Astrocyte (in vitro differentiated cells and primary cell): ENCODE results near the gene TRAF3IP3. TPM values are rescaled to one million over a fixed set of nuclear protein-coding genes. Genes with fewer than 3 reads are reported as not detected.

Source experiments
- DNase-seq: peaks from one replicate; pipeline ENCODE4 v3.0.0-alpha.2; 2010; ENCODE audit warnings: low read depth
- FAIRE-seq: peaks from 2 replicates; lab custom pipeline; 2011; peaks lifted over from hg19 to GRCh38; lab: Jason Lieb, UNC
- H2AFZ ChIP-seq: 2 replicates; pipeline ENCODE4 v1.6.0; 2012; ENCODE audit warnings: low read depth, low read length, inconsistent platforms
- H3K27ac ChIP-seq: 2 replicates; pipeline ENCODE4 v1.5.1; 2011; ENCODE audit warnings: low read depth, low read length, inconsistent platforms
- H3K27me3 ChIP-seq: 2 replicates; pipeline ENCODE4 v1.6.0; 2011; ENCODE audit warnings: low read length, inconsistent platforms; ENCODE audit not compliant: insufficient read depth
- H3K36me3 ChIP-seq: 2 replicates; pipeline ENCODE4 v1.5.1; 2011; ENCODE audit warnings: low read length, inconsistent platforms; ENCODE audit not compliant: insufficient read depth
- H3K4me1 ChIP-seq: 2 replicates; pipeline ENCODE4 v1.5.1; 2011; ENCODE audit warnings: low read length, inconsistent platforms; ENCODE audit not compliant: insufficient read depth
- H3K4me2 ChIP-seq: 2 replicates; pipeline ENCODE4 v1.6.0; 2012; ENCODE audit warnings: low read length, inconsistent platforms
- H3K4me3 ChIP-seq: 2 replicates; pipeline ENCODE4 v1.5.1; 2011; ENCODE audit warnings: low read depth, mild to moderate bottlenecking, low read length, inconsistent platforms; ENCODE audit not compliant: insufficient read depth
- H3K79me2 ChIP-seq: 2 replicates; pipeline ENCODE4 v1.6.0; 2012; ENCODE audit warnings: mild to moderate bottlenecking, low read length, inconsistent platforms; ENCODE audit not compliant: insufficient read depth
- H3K9ac ChIP-seq: 2 replicates; pipeline ENCODE4 v1.6.0; 2012; ENCODE audit warnings: mild to moderate bottlenecking, low read length, inconsistent platforms
- H3K9me3 ChIP-seq: 2 replicates; pipeline ENCODE4 v1.5.1; 2012; ENCODE audit warnings: low read depth, mild to moderate bottlenecking, low read length, inconsistent platforms; ENCODE audit not compliant: insufficient read depth
- H4K20me1 ChIP-seq: 2 replicates; pipeline ENCODE4 v1.6.0; 2012; ENCODE audit warnings: low read length, inconsistent platforms; ENCODE audit not compliant: insufficient read depth
- H3K27ac Mint-ChIP-seq: one replicate; pipeline ENCODE4 v1.8.0; 2021; ENCODE audit warnings: mild to moderate bottlenecking, mixed read lengths; ENCODE audit not compliant: unreplicated experiment
- H3K27me3 Mint-ChIP-seq: one replicate; pipeline ENCODE4 v1.8.0; 2021; ENCODE audit warnings: low read depth, mixed read lengths; ENCODE audit not compliant: unreplicated experiment
- H3K36me3 Mint-ChIP-seq: one replicate; pipeline ENCODE4 v1.8.0; 2021; ENCODE audit warnings: low read depth, mixed read lengths; ENCODE audit not compliant: unreplicated experiment
- H3K4me1 Mint-ChIP-seq: one replicate; pipeline ENCODE4 v1.8.0; 2021; ENCODE audit warnings: low read depth, mixed read lengths; ENCODE audit not compliant: unreplicated experiment
- H3K4me3 Mint-ChIP-seq: one replicate; pipeline ENCODE4 v1.8.0; 2021; ENCODE audit warnings: mild to moderate bottlenecking, moderate library complexity, mixed read lengths; ENCODE audit not compliant: unreplicated experiment
- H3K9me3 Mint-ChIP-seq: one replicate; pipeline ENCODE4 v1.8.0; 2021; ENCODE audit warnings: mild to moderate bottlenecking, mixed read lengths; ENCODE audit not compliant: unreplicated experiment
- EZH2 ChIP-seq: IDR thresholded peaks from 2 replicates; pipeline ENCODE4 v1.6.1; 2012; ENCODE audit warnings: mild to moderate bottlenecking, low read length, inconsistent platforms; ENCODE audit not compliant: insufficient read depth
- total RNA-seq: library from RNA; stranded (reverse); gene quantifications from 2 replicates; pipeline ENCODE4 v1.2.1, GENCODE V29; 2021
- TF ChIP-seq, protein P1 (sequence below): IDR thresholded peaks from 2 replicates; pipeline ENCODE4 v1.5.1; 2011; ENCODE audit warnings: low read depth, mild to moderate bottlenecking, inconsistent platforms, low read length, moderate library complexity; ENCODE audit not compliant: insufficient read depth

Gene TRAF3IP3
- total RNA-seq, 1 donor from 2014 or later = not detected

- peak within 1 kb of the TSS; percentile 98 for H3K4me3 ChIP-seq
- H3K4me1 ChIP-seq = peaks cover 20% of the 10 kb centered on the region
- Mint-ChIP-seq H3K4me3 (peak within 1 kb of the TSS; percentile 95), H3K27ac (peak within 1 kb of the TSS; percentile 83), H3K36me3 (peaks cover 2% of the 10 kb centered on the region), H3K27me3 (no peaks in the 10 kb centered on the region), H3K4me1 (peaks cover 15% of the 10 kb centered on the region), H3K9me3 (no peaks in the 10 kb centered on the region)
- H3K9me3 ChIP-seq = no peaks in the 10 kb centered on the region
- H3K27me3 ChIP-seq = no peaks in the 10 kb centered on the region
- peaks cover 31% of the 10 kb centered on the region for H3K79me2 ChIP-seq
- peak within 1 kb of the TSS; percentile 92 for H2AFZ ChIP-seq
- peak; percentile 98 for FAIRE-seq
- H3K9ac ChIP-seq = peak within 1 kb of the TSS; percentile 88
- H3K4me2 ChIP-seq = peak within 1 kb of the TSS; percentile 91
- TF ChIP-seq, protein P1, sequence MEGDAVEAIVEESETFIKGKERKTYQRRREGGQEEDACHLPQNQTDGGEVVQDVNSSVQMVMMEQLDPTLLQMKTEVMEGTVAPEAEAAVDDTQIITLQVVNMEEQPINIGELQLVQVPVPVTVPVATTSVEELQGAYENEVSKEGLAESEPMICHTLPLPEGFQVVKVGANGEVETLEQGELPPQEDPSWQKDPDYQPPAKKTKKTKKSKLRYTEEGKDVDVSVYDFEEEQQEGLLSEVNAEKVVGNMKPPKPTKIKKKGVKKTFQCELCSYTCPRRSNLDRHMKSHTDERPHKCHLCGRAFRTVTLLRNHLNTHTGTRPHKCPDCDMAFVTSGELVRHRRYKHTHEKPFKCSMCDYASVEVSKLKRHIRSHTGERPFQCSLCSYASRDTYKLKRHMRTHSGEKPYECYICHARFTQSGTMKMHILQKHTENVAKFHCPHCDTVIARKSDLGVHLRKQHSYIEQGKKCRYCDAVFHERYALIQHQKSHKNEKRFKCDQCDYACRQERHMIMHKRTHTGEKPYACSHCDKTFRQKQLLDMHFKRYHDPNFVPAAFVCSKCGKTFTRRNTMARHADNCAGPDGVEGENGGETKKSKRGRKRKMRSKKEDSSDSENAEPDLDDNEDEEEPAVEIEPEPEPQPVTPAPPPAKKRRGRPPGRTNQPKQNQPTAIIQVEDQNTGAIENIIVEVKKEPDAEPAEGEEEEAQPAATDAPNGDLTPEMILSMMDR = peak; percentile 82
- no peak for TF ChIP-seq EZH2
- DNase-seq = peak; percentile 96
- H4K20me1 ChIP-seq = no peaks in the 10 kb centered on the region
- peak within 1 kb of the TSS; percentile 89 for H3K27ac ChIP-seq
- H3K36me3 ChIP-seq = peaks cover 11% of the 10 kb centered on the region
Observed at GRCh38 chr1:209827384-209828262, 71.8 kb downstream of the TRAF3IP3 start, which contains the start of gene UTP25. Gene UTP25, plus strand, starts transcription at chr1:209827972. Its CDS starts 92 bp downstream, at chr1:209828064.

- H3K9ac ChIP-seq = no peak overlapping the region
- peak overlapping the region; percentile 91 for H3K4me2 ChIP-seq
- H3K27ac ChIP-seq = no peak overlapping the region
Observed at GRCh38 chr1:209829716-209830115, 73.9 kb downstream of the TRAF3IP3 start.

More at GRCh38 chr1:209829716-209830115, 73.9 kb downstream of the TRAF3IP3 start:
- DNase-seq (no peak), FAIRE-seq (no peak)
- Histone ChIP-seq H3K4me3 (no peak overlapping the region), H3K79me2 (peaks cover 37% of the 10 kb centered on the region), H3K9me3 (no peaks in the 10 kb centered on the region), H3K27me3 (no peaks in the 10 kb centered on the region), H3K36me3 (peaks cover 30% of the 10 kb centered on the region), H4K20me1 (no peaks in the 10 kb centered on the region), H3K4me1 (peaks cover 13% of the 10 kb centered on the region), H2AFZ (no peak overlapping the region)
- Mint-ChIP-seq H3K27ac (no peak overlapping the region), H3K4me3 (peak overlapping the region; percentile 95), H3K4me1 (peaks cover 8% of the 10 kb centered on the region), H3K36me3 (peaks cover 11% of the 10 kb centered on the region), H3K9me3 (no peaks in the 10 kb centered on the region), H3K27me3 (no peaks in the 10 kb centered on the region)
- TF ChIP-seq, protein P1 = no peak
- no peak for TF ChIP-seq EZH2
